ENCODE data around the gene STK16.

STK16 gene

DNA sequence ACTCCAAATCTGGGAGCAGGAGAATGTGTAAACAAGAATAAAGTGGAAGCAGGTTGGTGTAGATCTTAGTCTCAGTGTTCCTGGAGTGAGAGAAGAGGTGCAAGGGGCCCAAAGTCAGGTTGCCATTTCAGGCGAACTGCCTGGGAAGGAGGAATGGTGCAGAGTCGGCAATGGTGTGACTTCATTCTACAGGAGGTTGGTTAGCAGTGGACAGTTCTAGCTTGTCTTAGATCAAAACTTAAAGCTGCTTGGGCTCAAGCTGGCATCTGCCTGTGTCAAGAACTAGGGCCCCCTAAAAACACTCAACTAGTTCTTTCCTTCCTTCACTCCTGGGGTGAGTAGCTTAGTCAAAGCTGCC lies 3.5 kb downstream of the STK16 start:
- Histone ChIP-seq H4K20me1 (ENCODE audit: insufficient read depth, low read length, poor library complexity, severe bottlenecking) (peaks cover 27% of the 10 kb centered on the region), H3K4me3 (ENCODE audit: low read length, poor library complexity, severe bottlenecking) (peak overlapping the region; percentile 46)

DNA sequence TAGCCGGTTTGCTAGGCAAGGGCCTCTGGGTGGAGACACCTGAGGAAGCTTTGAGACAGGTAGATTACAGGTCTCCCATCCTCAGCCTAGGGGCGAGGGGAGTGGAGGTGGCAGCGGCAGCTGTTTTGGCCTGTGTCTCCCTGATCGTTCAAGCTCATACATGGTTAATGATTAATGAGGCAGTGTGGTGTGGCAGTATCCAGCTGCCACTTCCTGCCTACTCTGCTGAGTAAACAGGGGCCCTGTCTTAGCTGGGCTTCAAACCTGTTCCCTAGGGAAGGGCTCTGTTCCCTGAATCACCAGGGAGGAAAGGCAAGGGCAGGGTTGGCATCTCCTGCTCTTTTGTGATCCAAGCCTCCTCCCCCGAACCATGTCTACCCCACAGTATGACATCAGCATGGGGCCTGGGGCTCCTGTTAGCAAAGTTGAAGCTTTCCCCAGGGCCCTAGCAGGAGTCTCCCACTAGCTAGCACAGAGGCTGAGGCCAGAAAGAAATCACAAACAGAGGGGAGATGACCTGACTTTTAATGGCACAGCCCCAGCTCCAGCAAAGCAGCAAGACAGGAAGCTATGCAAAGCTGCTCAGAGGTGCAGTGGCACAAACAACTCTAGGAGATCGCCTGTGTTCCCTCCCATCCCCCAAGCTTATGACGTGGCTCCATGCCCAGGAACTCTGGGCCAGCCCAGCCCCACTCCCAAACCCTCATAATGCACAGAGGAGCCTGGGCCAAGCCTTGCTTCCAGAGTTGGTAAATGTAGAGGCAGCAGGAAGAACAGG lies 4.1 kb downstream of the STK16 start:
- peak overlapping the region; percentile 25 for H3K9ac ChIP-seq (ENCODE audit: low read depth, low read length, poor library complexity, severe bottlenecking)
- peak overlapping the region; percentile 46 for H3K4me3 ChIP-seq (ENCODE audit: low read length, poor library complexity, severe bottlenecking)
- H2AFZ ChIP-seq (ENCODE audit: low read length) = no peak overlapping the region

More for the DNA sequence above, 3.5 kb downstream of the STK16 start:
- Histone ChIP-seq H3K9me2 (replicated peaks; ENCODE audit: low read depth, low read length) (no peaks in the 10 kb centered on the region), H3K4me1 (ENCODE audit: insufficient read depth, low read length, poor library complexity, severe bottlenecking) (peaks cover 74% of the 10 kb centered on the region), H2AFZ (ENCODE audit: low read length) (no peak overlapping the region), H3K4me2 (ENCODE audit: low read depth, low read length, poor library complexity, severe bottlenecking) (peak overlapping the region; percentile 78), H3K9ac (ENCODE audit: low read depth, low read length, poor library complexity, severe bottlenecking) (no peak overlapping the region), H3K27me3 (ENCODE audit: insufficient read depth, low read length, poor library complexity, severe bottlenecking) (peaks cover 22% of the 10 kb centered on the region), H3K9me3 (ENCODE audit: insufficient read depth, low read depth, low read length) (no peaks in the 10 kb centered on the region), H3K36me3 (ENCODE audit: insufficient read depth, low read length) (no peaks in the 10 kb centered on the region), H3F3A (ENCODE audit: low read depth) (no peaks in the 10 kb centered on the region), H3K79me2 (ENCODE audit: insufficient read depth, low read length) (peaks cover 15% of the 10 kb centered on the region)
- TF ChIP-seq EZH2phosphoT487 (IDR thresholded peaks at IDR 0.05; ENCODE audit: borderline replicate concordance) = no peak
- TF ChIP-seq, protein P1, sequence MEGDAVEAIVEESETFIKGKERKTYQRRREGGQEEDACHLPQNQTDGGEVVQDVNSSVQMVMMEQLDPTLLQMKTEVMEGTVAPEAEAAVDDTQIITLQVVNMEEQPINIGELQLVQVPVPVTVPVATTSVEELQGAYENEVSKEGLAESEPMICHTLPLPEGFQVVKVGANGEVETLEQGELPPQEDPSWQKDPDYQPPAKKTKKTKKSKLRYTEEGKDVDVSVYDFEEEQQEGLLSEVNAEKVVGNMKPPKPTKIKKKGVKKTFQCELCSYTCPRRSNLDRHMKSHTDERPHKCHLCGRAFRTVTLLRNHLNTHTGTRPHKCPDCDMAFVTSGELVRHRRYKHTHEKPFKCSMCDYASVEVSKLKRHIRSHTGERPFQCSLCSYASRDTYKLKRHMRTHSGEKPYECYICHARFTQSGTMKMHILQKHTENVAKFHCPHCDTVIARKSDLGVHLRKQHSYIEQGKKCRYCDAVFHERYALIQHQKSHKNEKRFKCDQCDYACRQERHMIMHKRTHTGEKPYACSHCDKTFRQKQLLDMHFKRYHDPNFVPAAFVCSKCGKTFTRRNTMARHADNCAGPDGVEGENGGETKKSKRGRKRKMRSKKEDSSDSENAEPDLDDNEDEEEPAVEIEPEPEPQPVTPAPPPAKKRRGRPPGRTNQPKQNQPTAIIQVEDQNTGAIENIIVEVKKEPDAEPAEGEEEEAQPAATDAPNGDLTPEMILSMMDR (conservative IDR thresholded peaks at IDR 0.05; ENCODE audit: low read length) = no peak

DNA sequence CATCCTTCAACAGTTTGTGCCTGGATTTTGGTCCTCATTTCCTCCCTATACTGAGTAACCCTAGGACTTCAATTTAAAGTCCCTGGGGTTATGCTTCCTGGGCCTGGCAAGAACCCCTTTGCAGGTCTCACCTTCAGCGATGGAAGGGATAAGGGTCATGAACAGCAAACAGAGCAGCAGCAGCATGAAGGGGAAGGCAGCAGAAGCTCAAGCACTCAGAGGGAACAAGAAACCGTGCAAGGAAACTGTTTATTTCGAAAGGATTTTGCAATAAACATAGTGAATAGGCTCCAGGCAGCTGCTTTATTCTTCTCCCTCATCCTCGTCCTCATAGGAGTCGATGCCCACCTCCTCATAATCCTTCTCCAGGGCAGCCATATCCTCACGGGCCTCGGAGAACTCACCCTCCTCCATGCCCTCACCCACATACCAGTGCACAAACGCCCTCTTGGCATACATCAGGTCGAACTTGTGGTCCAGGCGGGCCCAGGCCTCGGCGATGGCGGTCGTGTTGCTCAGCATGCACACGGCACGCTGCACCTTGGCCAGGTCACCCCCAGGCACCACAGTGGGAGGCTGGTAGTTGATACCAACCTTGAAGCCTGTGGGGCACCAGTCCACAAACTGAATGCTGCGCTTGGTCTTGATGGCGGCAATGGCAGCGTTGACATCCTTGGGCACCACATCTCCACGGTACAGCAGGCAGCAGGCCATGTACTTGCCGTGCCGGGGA lies 4.9 kb downstream of the STK16 start:
- H3K9me3 ChIP-seq (ENCODE audit: insufficient read depth, low read depth, low read length) = no peaks in the 10 kb centered on the region
- no peak overlapping the region for H2AFZ ChIP-seq (ENCODE audit: low read length)
- peaks cover 73% of the 10 kb centered on the region for H3K4me1 ChIP-seq (ENCODE audit: insufficient read depth, low read length, poor library complexity, severe bottlenecking)
- no peaks in the 10 kb centered on the region for H3F3A ChIP-seq (ENCODE audit: low read depth)
- peaks cover 35% of the 10 kb centered on the region for H3K27me3 ChIP-seq (ENCODE audit: insufficient read depth, low read length, poor library complexity, severe bottlenecking)
- H3K79me2 ChIP-seq (ENCODE audit: insufficient read depth, low read length) = peaks cover 15% of the 10 kb centered on the region
- H3K9me2 ChIP-seq (replicated peaks; ENCODE audit: low read depth, low read length) = no peaks in the 10 kb centered on the region
- peak overlapping the region; percentile 25 for H3K9ac ChIP-seq (ENCODE audit: low read depth, low read length, poor library complexity, severe bottlenecking)
- no peak for TF ChIP-seq EZH2phosphoT487 (IDR thresholded peaks at IDR 0.05; ENCODE audit: borderline replicate concordance)
- TF ChIP-seq, protein P1 (conservative IDR thresholded peaks at IDR 0.05; ENCODE audit: low read length) = no peak
- H3K4me3 ChIP-seq (ENCODE audit: low read length, poor library complexity, severe bottlenecking) = peak overlapping the region; percentile 46
- H3K4me2 ChIP-seq (ENCODE audit: low read depth, low read length, poor library complexity, severe bottlenecking) = peak overlapping the region; percentile 78
- peaks cover 27% of the 10 kb centered on the region for H4K20me1 ChIP-seq (ENCODE audit: insufficient read depth, low read length, poor library complexity, severe bottlenecking)
- H3K36me3 ChIP-seq (ENCODE audit: insufficient read depth, low read length) = no peaks in the 10 kb centered on the region

More for the DNA sequence above, 4.1 kb downstream of the STK16 start:
- H3K79me2 ChIP-seq (ENCODE audit: insufficient read depth, low read length) = peaks cover 15% of the 10 kb centered on the region
- H3K9me2 ChIP-seq (replicated peaks; ENCODE audit: low read depth, low read length) = no peaks in the 10 kb centered on the region
- H3K4me2 ChIP-seq (ENCODE audit: low read depth, low read length, poor library complexity, severe bottlenecking) = peak overlapping the region; percentile 78
- no peaks in the 10 kb centered on the region for H3K9me3 ChIP-seq (ENCODE audit: insufficient read depth, low read depth, low read length)
- TF ChIP-seq, protein P1 (conservative IDR thresholded peaks at IDR 0.05; ENCODE audit: low read length) = no peak
- no peak for TF ChIP-seq EZH2phosphoT487 (IDR thresholded peaks at IDR 0.05; ENCODE audit: borderline replicate concordance)
- H4K20me1 ChIP-seq (ENCODE audit: insufficient read depth, low read length, poor library complexity, severe bottlenecking) = peaks cover 27% of the 10 kb centered on the region
- H3K4me1 ChIP-seq (ENCODE audit: insufficient read depth, low read length, poor library complexity, severe bottlenecking) = peaks cover 78% of the 10 kb centered on the region
- H3K27me3 ChIP-seq (ENCODE audit: insufficient read depth, low read length, poor library complexity, severe bottlenecking) = peaks cover 27% of the 10 kb centered on the region
- no peaks in the 10 kb centered on the region for H3K36me3 ChIP-seq (ENCODE audit: insufficient read depth, low read length)
- H3F3A ChIP-seq (ENCODE audit: low read depth) = no peaks in the 10 kb centered on the region

Measured in Loucy (cell line).